Osteoblast (primary cell): ENCODE data around the gene ZNF503. TPM values are rescaled to one million over a fixed set of nuclear protein-coding genes. Genes with fewer than 3 reads are reported as not detected.

ENCODE experiments used
- DNase-seq: peaks from one replicate; pipeline ENCODE4 v3.0.0; 2011; ENCODE audit warnings: low spot score, mixed read lengths; ENCODE audit not compliant: insufficient read length; ENCODE audit errors: missing footprints
- H2AFZ ChIP-seq: 2 replicates; pipeline ENCODE4 v1.6.0; 2011; ENCODE audit warnings: mild to moderate bottlenecking, low read length
- H3K27ac ChIP-seq: 2 replicates; pipeline ENCODE4 v1.5.1; 2011; ENCODE audit warnings: mild to moderate bottlenecking, low read depth, low read length, moderate library complexity
- H3K27me3 ChIP-seq: 2 replicates; pipeline ENCODE4 v1.6.0; 2012; ENCODE audit warnings: mild to moderate bottlenecking, control low read depth, inconsistent platforms, low read length, moderate library complexity; ENCODE audit not compliant: insufficient read depth
- H3K36me3 ChIP-seq: 2 replicates; pipeline ENCODE4 v1.5.1; 2011; ENCODE audit warnings: mild to moderate bottlenecking, low read length, control low read depth, moderate library complexity; ENCODE audit not compliant: insufficient read depth
- H3K4me1 ChIP-seq: 2 replicates; pipeline ENCODE4 v1.5.1; 2011; ENCODE audit warnings: mild to moderate bottlenecking, low read length, control low read depth, moderate library complexity; ENCODE audit not compliant: insufficient read depth
- H3K4me2 ChIP-seq: 2 replicates; pipeline ENCODE4 v1.6.0; 2011; ENCODE audit warnings: mild to moderate bottlenecking, low read length; ENCODE audit not compliant: insufficient read depth
- H3K4me3 ChIP-seq: fragments of 200-600 bp; sonication (generic); 3 replicates; pipeline ENCODE4 v1.5.1; 2012; ENCODE audit warnings: mild to moderate bottlenecking, low read length, inconsistent platforms; ENCODE audit not compliant: insufficient read depth
- H3K79me2 ChIP-seq: 2 replicates; pipeline ENCODE4 v1.6.0; 2012; ENCODE audit warnings: mild to moderate bottlenecking, low read length, control low read depth, inconsistent platforms; ENCODE audit not compliant: insufficient read depth
- H3K9me3 ChIP-seq: 2 replicates; pipeline ENCODE4 v1.5.1; 2011; ENCODE audit warnings: low read depth, low read length, control low read depth
- H4K20me1 ChIP-seq: 2 replicates; pipeline ENCODE4 v1.6.0; 2012; ENCODE audit warnings: mild to moderate bottlenecking, low read length, control low read depth; ENCODE audit not compliant: insufficient read depth
- CTCF ChIP-seq: IDR thresholded peaks from 2 replicates; pipeline ENCODE4 v1.5.1; 2011; ENCODE audit warnings: mild to moderate bottlenecking, low read depth, low read length, moderate library complexity; ENCODE audit errors: extremely low read depth
- total RNA-seq: library from RNA; depleted of rRNA; stranded (reverse); fragments of >200 nt; gene quantifications from 2 replicates; pipeline ENCODE4 v1.2.3, GENCODE V29; 2012

The ZNF503 gene
- total RNA-seq, 1 donor, result 18.5 TPM

GRCh38 chr10:75432176-75432575 lies 30.6 kb upstream of the ZNF503 start:
- H3K27ac ChIP-seq, result no peak overlapping the region
- H3K27me3 ChIP-seq, result no peaks in the 10 kb centered on the region
- H2AFZ ChIP-seq, result no peak overlapping the region
- H3K4me1 ChIP-seq, result peaks cover 15% of the 10 kb centered on the region
- H3K4me2 ChIP-seq, result peak overlapping the region; percentile 86
- H3K4me3 ChIP-seq, result peak overlapping the region; percentile 79
- no peaks in the 10 kb centered on the region for H4K20me1 ChIP-seq
- H3K9me3 ChIP-seq, result no peaks in the 10 kb centered on the region
- H3K36me3 ChIP-seq, result no peaks in the 10 kb centered on the region
- DNase-seq, result no peak
- H3K79me2 ChIP-seq, result no peaks in the 10 kb centered on the region
- no peak for TF ChIP-seq CTCF

- peak within 1 kb of the TSS; percentile 95 for H2AFZ ChIP-seq
- H3K4me1 ChIP-seq, result peaks cover 15% of the 10 kb centered on the region
- DNase-seq, result peak; percentile 95
- no peak for TF ChIP-seq CTCF
- no peak within 1 kb of the TSS for H3K27ac ChIP-seq
- H4K20me1 ChIP-seq, result no peaks in the 10 kb centered on the region
- H3K79me2 ChIP-seq, result no peaks in the 10 kb centered on the region
- H3K36me3 ChIP-seq, result no peaks in the 10 kb centered on the region
- H3K4me3 ChIP-seq, result peak within 1 kb of the TSS; percentile 79
- H3K4me2 ChIP-seq, result peak within 1 kb of the TSS; percentile 86
- H3K9me3 ChIP-seq, result no peaks in the 10 kb centered on the region
- H3K27me3 ChIP-seq, result no peaks in the 10 kb centered on the region
Measured at GRCh38 chr10:75431180-75432111, 29.9 kb upstream of the ZNF503 start, which contains the start of gene LRMDA. TSS of gene LRMDA (plus strand) at chr10:75431624.

- TF ChIP-seq CTCF, result no peak
- Histone ChIP-seq H3K9me3 (no peaks in the 10 kb centered on the region), H3K4me1 (peaks cover 15% of the 10 kb centered on the region), H3K79me2 (no peaks in the 10 kb centered on the region), H3K27ac (no peak overlapping the region), H2AFZ (no peak overlapping the region), H3K36me3 (no peaks in the 10 kb centered on the region), H3K27me3 (no peaks in the 10 kb centered on the region), H4K20me1 (no peaks in the 10 kb centered on the region), H3K4me3 (no peak overlapping the region), H3K4me2 (no peak overlapping the region)
- DNase-seq, result no peak
Measured at GRCh38 chr10:75430000-75430763, 28.6 kb upstream of the ZNF503 start.
